PFSK-1 (cell line): ENCODE measurements around the gene NBEA.

Source experiments
- FOXP2 ChIP-seq: optimal IDR thresholded peaks from 2 replicates; pipeline ENCODE3; 2011; ENCODE audit warnings: borderline replicate concordance, control low read depth, inconsistent platforms; ENCODE audit not compliant: insufficient read depth; ENCODE audit errors: extremely low read length, extremely low read depth
- POLR2AphosphoS5 ChIP-seq: IDR thresholded peaks from 2 replicates; pipeline ENCODE4 v1.6.1; 2012; ENCODE audit warnings: low read depth, mild to moderate bottlenecking, control low read depth, low read length, moderate library complexity
- SIN3A ChIP-seq: IDR thresholded peaks from 2 replicates; pipeline ENCODE4 v1.6.1; 2012; ENCODE audit warnings: mild to moderate bottlenecking, low read length, moderate library complexity, borderline replicate concordance; ENCODE audit not compliant: insufficient read depth
- TAF1 ChIP-seq: IDR thresholded peaks from 2 replicates; pipeline ENCODE4 v1.6.1; 2012; ENCODE audit warnings: low read length, control low read depth, borderline replicate concordance; ENCODE audit not compliant: insufficient read depth
- TF ChIP-seq, protein P1 (sequence below), 2 experiments: IDR thresholded peaks; 2 replicates each; pipeline versions ENCODE4 v1.6.1 to v1.8.0; 2011 to 2012; ENCODE audit warnings: low read depth in 2 of 2, low read length in 2 of 2, control low read depth in 1 of 2, inconsistent platforms in 1 of 2, mild to moderate bottlenecking in 1 of 2, moderate library complexity in 1 of 2; ENCODE audit not compliant: insufficient read depth in 1 of 2

Gene NBEA

DNA sequence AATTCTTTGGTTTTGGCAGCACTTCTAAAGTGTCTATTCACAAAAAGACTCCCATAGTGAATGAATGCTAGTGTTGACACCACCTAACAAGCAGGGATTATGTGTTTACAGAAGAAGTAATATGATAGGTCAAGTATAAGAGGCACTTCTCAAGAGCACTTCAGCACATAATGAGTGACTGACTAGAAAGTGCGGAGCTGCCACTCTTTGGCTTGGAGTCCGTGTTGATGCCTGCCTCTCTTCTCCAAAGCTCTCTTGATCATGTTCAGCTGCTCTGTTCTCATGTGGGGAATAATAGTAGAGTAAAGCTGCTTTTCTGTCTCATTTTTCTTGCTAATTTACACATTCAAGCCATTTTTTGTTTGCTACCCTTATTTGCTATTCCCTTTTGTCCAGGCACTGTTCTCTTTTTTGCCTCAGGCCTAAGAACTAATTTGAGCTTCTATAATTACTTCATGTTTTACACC is 557.2 kb downstream of the NBEA start:
- TF ChIP-seq SIN3A (no peak), FOXP2 (no peak), TAF1 (no peak)

DNA sequence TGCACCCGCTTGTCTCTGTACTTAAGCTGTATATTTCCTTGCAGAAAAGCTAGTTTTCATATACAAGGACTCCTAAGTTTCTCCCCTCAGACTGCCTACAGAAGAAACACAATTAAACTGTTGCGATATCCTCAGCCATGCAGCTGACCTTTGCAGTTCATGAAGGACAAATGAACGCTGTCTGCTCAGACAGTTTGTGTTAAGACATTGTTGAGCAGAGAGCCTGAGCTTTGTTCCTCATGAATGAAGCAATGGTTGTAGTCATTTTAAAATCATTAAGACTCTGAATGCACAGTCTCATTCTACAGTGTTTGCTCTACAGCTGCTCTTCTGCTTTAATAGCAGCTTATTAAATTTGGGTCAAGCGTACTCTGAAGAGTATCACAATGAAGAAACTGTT is 557.6 kb downstream of the NBEA start:
- TF ChIP-seq FOXP2: no peak
- no peak for TF ChIP-seq POLR2AphosphoS5
- TF ChIP-seq SIN3A: no peak
- TF ChIP-seq TAF1: no peak
- TF ChIP-seq, protein P1, sequence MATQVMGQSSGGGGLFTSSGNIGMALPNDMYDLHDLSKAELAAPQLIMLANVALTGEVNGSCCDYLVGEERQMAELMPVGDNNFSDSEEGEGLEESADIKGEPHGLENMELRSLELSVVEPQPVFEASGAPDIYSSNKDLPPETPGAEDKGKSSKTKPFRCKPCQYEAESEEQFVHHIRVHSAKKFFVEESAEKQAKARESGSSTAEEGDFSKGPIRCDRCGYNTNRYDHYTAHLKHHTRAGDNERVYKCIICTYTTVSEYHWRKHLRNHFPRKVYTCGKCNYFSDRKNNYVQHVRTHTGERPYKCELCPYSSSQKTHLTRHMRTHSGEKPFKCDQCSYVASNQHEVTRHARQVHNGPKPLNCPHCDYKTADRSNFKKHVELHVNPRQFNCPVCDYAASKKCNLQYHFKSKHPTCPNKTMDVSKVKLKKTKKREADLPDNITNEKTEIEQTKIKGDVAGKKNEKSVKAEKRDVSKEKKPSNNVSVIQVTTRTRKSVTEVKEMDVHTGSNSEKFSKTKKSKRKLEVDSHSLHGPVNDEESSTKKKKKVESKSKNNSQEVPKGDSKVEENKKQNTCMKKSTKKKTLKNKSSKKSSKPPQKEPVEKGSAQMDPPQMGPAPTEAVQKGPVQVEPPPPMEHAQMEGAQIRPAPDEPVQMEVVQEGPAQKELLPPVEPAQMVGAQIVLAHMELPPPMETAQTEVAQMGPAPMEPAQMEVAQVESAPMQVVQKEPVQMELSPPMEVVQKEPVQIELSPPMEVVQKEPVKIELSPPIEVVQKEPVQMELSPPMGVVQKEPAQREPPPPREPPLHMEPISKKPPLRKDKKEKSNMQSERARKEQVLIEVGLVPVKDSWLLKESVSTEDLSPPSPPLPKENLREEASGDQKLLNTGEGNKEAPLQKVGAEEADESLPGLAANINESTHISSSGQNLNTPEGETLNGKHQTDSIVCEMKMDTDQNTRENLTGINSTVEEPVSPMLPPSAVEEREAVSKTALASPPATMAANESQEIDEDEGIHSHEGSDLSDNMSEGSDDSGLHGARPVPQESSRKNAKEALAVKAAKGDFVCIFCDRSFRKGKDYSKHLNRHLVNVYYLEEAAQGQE (IDR thresholded peaks at IDR 0.05; ENCODE audit: insufficient read depth in 1 of 2, low read depth in 2 of 2, low read length in 2 of 2): no peak

DNA sequence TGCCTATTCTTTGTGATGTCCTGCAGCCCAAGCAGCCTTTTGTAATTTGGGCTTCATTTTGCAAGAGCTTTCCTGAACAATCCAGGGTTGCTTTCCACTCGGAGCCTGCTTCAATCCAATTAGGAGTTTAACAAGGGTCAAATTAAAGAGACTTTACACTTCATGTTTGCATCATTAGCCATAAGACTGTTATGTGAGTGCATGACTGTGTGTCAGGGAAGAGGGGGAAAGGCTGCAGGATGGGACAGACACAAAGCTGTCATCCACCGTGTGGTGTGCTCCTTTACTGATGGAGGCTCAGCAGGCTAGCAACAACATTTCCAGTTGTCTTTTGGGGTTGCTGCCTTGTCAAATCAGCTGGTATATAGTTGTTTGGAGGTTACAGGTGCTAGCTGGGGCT is 558.1 kb downstream of the NBEA start:
- TF ChIP-seq POLR2AphosphoS5 (no peak), FOXP2 (no peak), TAF1 (no peak), SIN3A (no peak)
- TF ChIP-seq, protein P1 (IDR thresholded peaks at IDR 0.05; ENCODE audit: insufficient read depth in 1 of 2, low read depth in 2 of 2, low read length in 2 of 2): no peak

DNA sequence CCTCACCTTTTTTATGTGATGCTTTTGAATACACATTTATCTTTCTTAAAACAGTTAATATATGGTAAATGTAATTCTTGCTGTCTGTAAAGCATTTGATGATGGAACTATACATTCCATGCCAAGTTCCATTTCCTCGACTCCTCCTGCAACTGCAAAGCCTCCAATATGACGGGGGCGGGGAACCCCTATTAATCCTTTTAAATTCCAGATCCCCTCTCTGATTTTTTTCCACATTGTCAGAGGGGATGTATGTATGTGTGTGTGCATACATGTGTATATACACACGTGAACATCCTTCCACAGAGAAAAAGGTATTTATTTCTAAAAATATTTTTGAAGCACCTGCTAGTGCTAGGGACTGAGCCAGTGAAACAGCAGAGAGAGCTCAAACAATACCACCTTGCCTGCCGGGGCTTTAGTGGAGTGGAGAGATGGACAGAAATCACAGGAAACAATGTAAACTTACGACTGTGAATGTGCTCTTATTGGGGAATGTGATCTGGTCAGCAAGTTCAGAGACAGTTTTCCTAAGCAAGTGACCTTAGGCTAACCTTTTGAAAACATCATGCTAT is 559.7 kb downstream of the NBEA start:
- TF ChIP-seq FOXP2 (no peak), POLR2AphosphoS5 (no peak), SIN3A (no peak), TAF1 (no peak)
- TF ChIP-seq, protein P1 (IDR thresholded peaks at IDR 0.05; ENCODE audit: insufficient read depth in 1 of 2, low read depth in 2 of 2, low read length in 2 of 2): no peak

DNA sequence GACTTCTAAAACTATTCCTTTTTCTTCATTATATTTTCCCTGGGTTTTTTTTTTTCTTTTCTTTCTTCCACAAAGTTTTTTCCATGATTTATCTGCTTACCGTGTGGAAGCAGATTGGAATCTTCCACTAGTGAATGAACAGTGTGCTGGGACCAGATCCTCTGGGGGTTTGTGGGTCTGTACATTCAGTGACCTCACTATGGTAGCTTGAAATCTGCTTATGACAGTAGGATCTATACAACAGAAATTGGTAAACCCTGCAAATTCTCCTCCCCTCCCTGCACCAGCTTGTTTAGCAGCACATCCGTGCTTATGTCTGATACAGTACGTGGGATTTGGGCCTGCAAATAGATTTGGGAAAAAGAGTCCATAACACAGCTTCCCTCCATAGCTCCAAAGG is 560.4 kb downstream of the NBEA start:
- no peak for TF ChIP-seq POLR2AphosphoS5
- TF ChIP-seq TAF1: no peak
- TF ChIP-seq, protein P1 (IDR thresholded peaks at IDR 0.05; ENCODE audit: insufficient read depth in 1 of 2, low read depth in 2 of 2, low read length in 2 of 2): no peak
- no peak for TF ChIP-seq SIN3A
- TF ChIP-seq FOXP2: no peak
